NK-92 treated with Interleukin-12 subunit alpha and Interleukin-12 subunit beta, amount 100 ng/mL, for 24 hours (cell line): Measurements from ENCODE around the gene SASH1.

Experiments used
- DNase-seq: peaks from one replicate; lab custom pipeline; 2025; lab: John Stamatoyannopoulos, UW

Gene SASH1

GRCh38 chr6:148432462-148433195 is 90.0 kb downstream of the SASH1 start:
- no peak for DNase-seq

DNA sequence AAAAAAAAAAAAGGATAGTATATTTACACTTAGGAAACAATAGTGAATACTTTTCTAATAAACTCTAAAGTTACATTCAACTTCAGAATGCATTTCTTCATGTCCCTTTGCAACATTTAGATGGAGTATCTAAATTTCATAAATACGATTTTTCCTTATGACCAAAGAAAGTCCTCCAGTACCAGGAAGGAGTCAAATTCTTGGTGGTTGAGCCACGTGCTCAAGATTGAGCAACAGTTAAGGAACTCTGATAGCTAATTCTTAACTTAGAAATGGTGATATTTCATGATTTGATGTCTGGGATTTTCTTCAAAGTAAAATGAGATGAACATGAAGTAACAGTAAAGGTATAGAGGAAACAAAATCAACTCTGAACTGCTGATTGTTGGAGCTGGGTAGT is 92.7 kb downstream of the SASH1 start:
- no peak for DNase-seq

GRCh38 chr6:148436466-148436865 is 93.8 kb downstream of the SASH1 start:
- DNase-seq, result no peak

DNA sequence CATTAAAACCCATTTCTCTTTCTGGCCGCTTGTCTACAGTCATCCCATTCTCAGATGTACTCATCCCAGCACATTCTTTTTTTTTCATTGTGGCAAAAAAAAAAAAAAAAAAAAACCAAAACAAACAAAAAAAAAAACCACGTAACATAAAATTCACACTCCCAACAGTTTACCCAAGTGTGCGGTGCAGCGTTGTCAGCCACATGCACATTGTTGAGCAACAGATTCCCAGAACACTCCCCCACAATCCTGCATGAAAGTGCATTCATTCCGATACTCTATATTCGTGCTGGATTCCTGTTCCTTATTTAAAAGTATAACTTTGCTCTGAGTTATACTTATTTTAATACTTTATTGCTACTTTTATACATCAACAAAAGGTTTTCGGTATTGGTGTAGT is 96.0 kb downstream of the SASH1 start:
- no peak for DNase-seq

GRCh38 chr6:148440016-148440415 is 97.4 kb downstream of the SASH1 start:
- no peak for DNase-seq

DNA sequence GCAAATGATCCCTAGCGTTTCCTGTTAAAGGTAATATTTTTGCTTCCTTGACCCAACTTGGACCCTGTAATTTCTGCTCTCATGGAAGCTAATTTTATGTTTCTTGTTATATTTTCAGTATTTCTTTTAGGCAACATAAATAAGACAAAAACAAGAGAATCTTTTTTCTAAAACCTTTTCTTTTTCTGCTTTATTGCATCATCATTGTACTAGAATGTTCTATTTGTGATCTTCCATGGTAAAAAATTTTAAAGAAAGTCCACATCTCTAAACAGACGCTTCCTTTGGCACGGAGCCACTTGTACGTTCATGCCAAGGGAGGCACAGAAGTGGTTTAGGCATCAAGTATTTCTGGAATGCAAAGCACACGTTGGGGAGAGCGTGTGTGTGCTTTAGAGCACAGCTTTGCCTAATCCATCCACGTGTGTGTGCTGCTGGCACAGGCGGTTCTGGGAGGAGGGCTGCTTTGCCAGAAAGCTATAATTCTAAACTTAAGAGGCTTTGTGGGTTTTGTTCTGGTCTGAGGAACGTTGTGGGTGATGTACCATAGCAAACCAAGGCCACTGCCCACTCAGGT is 98.3 kb downstream of the SASH1 start:
- no peak for DNase-seq

- no peak for DNase-seq
Measured at GRCh38 chr6:148441454-148441911, 98.8 kb downstream of the SASH1 start.

- DNase-seq, result no peak
Measured at GRCh38 chr6:148443798-148444560, 101.3 kb downstream of the SASH1 start.

GRCh38 chr6:148445116-148445515 is 102.5 kb downstream of the SASH1 start:
- no peak for DNase-seq

DNA sequence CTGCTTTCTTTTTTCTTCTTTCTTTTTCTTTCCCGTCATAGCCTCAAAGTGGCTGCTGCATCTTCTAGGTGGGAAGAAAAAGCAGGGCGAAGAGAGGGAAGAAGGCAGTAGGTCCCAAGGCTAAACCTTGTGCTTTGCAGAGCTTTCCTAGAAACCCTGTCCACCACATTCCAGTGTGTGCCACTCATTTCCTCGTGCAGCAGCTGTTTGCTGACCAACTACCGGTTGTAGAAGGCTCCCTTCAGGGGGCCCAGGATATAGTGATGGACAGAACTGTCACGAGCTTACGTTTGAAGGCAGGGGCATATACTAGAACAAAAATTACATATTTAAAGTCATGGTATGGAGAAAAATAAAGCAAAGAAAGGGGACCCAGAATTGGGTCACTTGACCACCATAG is 103.0 kb downstream of the SASH1 start:
- DNase-seq, result no peak

DNA sequence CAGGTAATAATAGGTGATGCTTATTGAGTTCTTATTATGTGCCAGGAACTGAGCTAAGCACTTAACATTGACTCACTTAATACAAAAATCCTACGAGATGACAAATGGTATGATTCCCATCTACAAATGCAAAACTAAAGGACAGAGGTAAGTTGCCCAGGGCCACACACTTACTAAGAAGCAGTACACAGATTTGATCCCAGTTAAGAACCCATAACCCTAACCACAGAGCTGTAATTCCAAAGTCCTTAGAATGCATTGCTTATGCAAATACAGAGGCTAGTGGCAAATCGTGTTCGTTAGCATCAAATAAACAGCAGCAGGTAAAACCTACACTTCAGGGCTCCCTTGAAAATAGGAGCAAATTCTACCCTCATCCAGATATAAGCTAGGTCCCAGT is 104.0 kb downstream of the SASH1 start:
- no peak for DNase-seq

- no peak for DNase-seq
Measured at GRCh38 chr6:148447521-148448230, 105.0 kb downstream of the SASH1 start.

DNA sequence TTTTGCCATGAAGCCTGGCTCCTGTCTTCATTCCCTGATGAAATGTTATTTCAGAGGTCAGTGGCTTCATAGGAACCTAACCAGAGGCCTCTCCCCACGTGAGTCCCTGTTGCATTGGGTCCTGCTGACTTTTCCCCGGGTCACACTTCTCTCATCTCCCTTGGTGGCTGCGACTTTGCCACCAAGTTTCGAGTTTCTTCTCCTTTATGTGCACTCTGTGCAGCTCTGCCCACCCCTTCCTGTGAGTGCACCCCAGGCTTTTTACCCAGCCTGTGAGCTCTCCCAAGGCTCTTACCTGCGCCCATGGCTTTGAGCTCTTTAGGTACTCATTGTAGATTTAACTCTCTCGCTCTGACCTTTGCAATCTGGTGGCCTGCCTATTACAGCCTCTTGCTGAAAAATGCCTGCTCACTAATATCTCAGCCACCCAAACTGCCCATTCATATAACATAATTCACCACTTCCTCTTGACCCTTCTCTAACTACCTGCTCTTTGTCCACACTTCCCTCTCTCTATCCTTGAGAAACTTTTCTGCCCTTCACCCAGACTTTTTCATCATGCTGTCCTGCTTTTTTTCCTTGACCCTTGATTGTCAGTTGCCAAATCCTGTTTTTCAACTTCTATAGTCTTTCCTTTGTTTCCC is 105.9 kb downstream of the SASH1 start:
- DNase-seq, result no peak

DNA sequence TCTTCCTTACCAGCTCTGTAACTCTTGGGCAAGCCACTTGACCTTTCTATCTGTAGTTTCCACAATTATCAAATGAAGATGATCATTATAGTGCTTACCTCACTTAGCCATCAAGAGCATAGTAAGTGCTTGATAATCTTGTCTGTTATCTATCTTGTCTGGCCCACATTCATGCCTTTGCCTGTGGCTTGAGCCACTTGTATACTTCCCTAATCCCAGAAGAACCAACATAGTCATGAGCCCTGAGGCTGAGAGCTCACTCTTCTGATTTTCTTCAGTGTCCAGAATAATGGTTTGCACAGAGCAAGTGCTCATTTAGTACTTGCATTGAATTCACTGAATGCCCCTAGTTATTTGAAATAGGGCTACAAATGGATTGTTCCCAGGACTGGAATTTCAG is 108.2 kb downstream of the SASH1 start:
- no peak for DNase-seq

DNA sequence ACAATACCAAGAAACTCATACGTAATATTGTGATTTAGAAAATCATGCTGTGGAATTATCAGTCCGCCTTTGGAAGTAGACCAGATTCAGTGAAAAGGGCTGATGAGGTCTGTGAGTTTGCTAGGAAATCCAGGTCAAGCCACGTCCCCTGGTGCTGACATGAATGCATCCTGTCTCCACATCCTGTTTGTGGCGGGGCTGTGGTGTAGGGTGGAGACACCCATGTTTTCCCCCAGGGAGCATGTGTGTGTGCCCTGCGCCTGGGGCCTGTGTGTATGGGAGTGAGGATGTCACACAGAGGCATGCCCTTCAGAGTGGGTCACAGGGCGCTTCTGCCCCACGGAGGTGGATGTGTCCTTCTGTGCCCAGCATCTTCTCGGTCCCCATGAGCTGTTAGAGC is 109.1 kb downstream of the SASH1 start:
- no peak for DNase-seq

DNA sequence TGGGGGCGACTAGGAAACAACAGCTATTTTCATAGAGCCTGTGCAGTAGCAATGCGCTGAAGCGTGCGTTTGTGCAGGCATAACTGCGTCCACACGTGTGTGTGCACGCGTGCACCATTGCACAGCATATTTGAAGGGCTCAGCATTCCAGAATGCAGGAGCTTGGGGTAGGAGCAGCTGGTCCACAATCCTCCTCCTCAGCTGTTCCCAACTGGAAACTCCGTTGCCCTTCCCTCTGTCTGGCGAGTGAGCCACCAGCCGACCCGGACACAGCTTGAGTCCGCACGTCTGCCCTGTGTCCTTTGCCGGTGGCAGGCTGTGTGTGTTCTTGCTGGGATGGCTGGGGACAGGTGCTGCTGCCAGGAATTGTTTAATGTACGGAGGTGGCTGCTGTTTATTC is 110.2 kb downstream of the SASH1 start:
- DNase-seq, result no peak

DNA sequence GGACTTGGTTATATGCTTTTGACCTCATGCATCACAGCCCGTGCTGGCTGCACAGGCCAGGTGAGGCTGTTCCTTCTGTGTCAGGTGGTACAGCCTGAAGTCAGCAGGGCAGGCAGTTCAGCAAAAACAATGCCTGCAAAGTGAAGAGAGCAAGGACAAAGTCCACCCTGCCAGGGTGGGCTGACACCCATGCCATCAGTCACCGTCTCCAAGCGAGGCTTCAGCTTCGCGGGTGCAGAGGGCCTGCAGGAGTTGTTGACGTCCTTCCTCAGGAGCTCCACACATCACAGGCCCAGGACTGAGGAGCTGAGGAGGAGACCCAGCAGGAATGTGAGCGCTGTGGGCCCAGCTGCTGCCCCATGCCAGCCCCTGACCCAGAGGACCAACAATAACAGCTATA is 111.3 kb downstream of the SASH1 start:
- no peak for DNase-seq

GRCh38 chr6:148455225-148455624 is 112.6 kb downstream of the SASH1 start:
- DNase-seq, result no peak

DNA sequence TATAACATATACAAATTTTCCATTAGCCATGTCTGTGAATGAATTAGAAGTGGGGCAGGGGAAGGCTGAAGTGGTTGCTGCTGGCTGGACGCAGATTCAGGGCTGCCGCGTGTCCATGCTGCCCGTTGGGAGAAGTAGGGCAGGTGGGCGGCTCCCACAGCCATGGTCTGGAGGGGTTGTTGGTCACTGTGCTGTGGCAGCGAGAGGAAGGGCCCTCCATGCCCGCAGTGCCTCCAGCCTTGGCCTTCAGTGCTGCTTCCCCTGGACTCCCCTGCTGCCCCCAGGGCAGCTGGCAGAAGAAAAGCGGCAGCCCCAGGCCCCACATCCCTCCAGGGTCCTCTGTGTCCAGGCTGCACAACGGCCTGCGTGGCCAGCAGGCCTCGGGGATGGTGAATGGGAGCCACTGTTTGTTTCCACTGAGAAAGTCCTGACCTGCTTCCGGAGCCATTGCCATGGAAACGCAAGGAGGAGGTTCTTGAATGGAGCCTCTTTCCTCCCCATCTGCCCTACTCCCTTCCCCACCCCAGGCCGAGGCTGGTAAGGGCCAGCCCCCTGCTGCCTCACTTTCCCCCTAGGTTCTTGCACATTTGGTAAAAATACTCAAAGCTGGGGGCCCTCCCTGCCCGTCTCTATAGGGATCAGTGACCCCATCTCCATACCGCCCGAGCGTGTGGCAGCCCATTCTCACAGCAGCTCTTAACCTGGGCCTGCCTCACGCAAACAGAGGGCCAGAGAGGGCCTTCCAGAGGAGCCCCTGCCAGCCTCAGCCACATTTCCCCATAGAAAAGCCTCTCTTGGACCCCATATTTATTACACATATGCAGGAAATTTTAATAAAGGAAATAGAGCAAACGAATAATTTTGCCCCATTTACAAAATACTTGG is 113.3 kb downstream of the SASH1 start:
- DNase-seq, result no peak

DNA sequence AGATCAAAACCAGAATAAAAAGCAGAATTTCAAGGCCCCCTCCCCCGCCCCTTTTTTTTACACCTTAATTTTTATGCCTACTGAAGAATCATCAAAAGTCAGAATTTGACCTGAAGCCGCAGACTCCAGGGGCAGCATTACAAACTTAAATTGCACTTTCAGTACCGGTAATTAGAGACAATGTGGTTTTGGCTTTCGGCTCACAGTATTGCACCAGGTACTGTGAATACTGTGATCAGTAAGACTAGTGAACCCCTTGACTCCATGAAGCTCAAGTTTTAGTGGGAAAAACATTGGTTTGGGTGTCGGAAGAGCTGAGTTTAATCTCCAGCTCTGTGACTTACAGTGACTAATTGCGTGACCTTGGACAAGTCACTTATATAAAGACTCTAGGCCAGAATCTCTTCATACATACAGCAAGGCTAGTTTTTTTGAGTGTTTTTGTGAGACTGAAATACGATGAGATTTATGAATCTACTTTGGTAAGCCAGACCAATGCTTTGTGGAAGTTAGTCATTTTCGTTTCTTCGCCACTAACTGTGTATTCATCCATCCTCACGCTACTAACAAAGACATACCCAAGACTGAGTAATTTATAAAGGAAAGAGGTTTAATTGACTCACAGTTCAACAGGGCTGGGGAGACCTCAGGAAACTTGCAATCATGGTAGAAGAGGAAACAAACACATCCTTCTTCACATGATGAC is 114.7 kb downstream of the SASH1 start:
- DNase-seq, result no peak

GRCh38 chr6:148457843-148458159 is 115.2 kb downstream of the SASH1 start:
- no peak for DNase-seq
